NB4 (cell line): ENCODE data around the gene CNTNAP2.

Experiments used
- DNase-seq: peaks from one replicate; pipeline ENCODE4 v3.0.0; 2010; ENCODE audit warnings: low read depth
- H3K4me3 ChIP-seq: one replicate; pipeline ENCODE4 v1.5.1; 2011; ENCODE audit warnings: mild to moderate bottlenecking, low read depth, low read length, moderate library complexity
- CTCF ChIP-seq: IDR thresholded peaks from one replicate; pipeline ENCODE4 v1.5.1; 2012; ENCODE audit warnings: low read depth, low read length
- MYC ChIP-seq: IDR thresholded peaks from 2 replicates; pipeline ENCODE4 v1.6.1; 2011; ENCODE audit warnings: low read depth, low read length
- POLR2A ChIP-seq: IDR thresholded peaks from 2 replicates; pipeline ENCODE4 v1.6.1; 2011; ENCODE audit warnings: mild to moderate bottlenecking; ENCODE audit not compliant: insufficient read length; ENCODE audit errors: extremely low read depth
- TF ChIP-seq, protein P1 (sequence below): IDR thresholded peaks from 2 replicates; pipeline ENCODE4 v1.6.1; 2011; ENCODE audit warnings: low read depth, low read length

Gene CNTNAP2

GRCh38 chr7:147952918-147953317 lies 1836.3 kb downstream of the CNTNAP2 start:
- TF ChIP-seq MYC: no peak
- TF ChIP-seq CTCF: no peak
- TF ChIP-seq, protein P1, sequence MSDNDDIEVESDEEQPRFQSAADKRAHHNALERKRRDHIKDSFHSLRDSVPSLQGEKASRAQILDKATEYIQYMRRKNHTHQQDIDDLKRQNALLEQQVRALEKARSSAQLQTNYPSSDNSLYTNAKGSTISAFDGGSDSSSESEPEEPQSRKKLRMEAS: no peak
- no peak for TF ChIP-seq POLR2A

DNA sequence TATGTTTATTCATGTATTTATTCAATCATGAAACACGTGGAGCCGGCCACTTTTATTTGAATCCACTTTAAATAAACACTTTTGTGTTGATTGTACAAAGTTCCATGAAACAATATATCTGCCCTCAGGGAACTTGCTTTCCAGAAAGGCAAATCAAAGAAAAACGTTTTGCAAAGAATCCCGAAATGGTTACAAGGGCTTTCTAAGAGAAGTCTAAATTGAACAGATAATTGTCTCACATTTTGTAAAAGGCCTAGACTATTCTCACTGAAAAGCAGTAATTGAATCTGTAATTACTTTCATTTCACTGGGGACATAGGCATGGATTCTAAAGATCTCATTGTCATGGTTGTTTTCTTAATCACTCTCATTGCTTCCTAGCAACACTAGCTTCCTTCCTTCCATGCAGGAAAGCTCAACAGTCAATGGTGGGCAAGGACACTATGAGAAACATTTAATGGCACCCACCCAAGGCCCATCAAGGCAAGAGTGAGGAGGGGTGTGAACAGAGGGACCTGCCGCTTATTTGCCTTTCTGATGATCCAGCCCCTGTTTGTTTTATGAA lies 1851.5 kb downstream of the CNTNAP2 start:
- H3K4me3 ChIP-seq: no peak overlapping the region
- TF ChIP-seq MYC (no peak), CTCF (no peak), POLR2A (no peak)
- TF ChIP-seq, protein P1: no peak
- DNase-seq: no peak

More at GRCh38 chr7:147952918-147953317, 1836.3 kb downstream of the CNTNAP2 start:
- H3K4me3 ChIP-seq: no peak overlapping the region
- DNase-seq: no peak

GRCh38 chr7:147971606-147972110 lies 1855.1 kb downstream of the CNTNAP2 start:
- no peak for DNase-seq
- no peak overlapping the region for H3K4me3 ChIP-seq
- TF ChIP-seq, protein P1: no peak
- no peak for TF ChIP-seq CTCF
- no peak for TF ChIP-seq POLR2A
- TF ChIP-seq MYC: no peak

GRCh38 chr7:147978201-147978600 lies 1861.6 kb downstream of the CNTNAP2 start:
- DNase-seq: no peak
- no peak for TF ChIP-seq MYC
- H3K4me3 ChIP-seq: no peak overlapping the region

DNA sequence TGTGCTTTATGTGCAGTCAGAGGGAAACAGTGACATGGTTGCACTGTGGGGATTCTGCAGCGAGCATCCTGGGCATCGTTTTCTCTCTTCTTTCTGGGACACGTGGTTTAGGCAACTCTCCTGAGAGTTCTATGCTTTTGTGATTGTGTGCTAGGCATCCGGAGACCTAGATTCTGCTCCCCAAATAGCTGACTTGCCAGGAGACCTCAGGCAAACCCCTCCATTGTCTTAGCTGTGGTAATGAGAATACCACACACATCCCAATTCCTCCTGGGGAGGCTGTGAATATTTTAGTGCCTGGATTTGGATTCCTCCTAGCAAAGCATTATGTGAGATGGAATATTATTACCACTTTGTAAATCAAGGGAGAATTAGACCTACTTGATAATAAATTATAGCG lies 1862.0 kb downstream of the CNTNAP2 start:
- H3K4me3 ChIP-seq: no peak overlapping the region
- TF ChIP-seq POLR2A (no peak), MYC (no peak), CTCF (no peak)
- TF ChIP-seq, protein P1: no peak
- no peak for DNase-seq

DNA sequence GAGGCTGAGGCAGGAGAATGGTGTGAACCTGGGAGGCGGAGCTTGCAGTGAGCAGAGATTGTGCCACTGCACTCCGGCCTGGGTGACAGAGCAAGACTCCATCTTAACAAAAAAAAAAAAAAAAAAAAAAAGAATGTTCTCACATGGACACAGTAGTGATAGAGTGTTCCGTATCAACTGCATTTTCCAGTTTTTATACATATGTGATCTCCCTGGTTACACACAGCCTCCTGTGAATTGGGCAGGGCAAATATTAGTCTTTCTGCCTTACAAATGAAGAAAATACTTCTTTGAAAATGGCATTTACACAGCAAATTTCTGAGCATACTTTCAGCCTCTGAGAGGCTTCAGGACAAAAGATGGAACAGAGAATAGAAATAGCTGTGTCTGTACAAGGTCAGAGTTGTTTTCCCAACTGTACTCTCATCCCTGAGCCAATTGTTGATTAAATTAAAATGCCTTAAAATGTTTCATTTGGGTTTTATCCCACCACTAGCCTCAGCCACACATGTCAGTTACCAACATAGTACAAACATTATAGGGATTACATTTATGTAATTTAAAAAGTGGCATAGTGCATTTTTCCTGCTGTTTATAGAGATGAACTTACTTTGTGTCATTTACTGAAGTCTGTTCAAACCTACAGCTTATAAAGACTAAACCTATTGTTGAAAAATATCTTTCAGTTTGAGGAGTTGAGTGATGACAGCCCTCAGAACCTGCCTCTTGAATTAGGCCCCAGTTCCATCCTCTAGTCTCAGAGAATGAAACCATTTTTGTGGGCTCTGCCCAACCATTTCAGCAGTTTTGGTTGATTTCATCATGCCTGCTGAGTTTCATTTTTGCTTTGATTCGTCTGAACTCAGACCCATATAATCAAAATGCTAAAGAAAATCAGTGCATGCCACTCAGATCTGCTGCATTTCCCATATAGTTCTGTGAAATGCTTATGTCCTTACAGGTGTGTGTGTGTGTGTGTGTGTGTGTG lies 1864.5 kb downstream of the CNTNAP2 start:
- no peak overlapping the region for H3K4me3 ChIP-seq
- TF ChIP-seq MYC (no peak), CTCF (no peak)
- DNase-seq: no peak
